KG1 (cell line): Measurements from ENCODE around the gene CRYGD.
"Not testable (repeated sequence)": the region's sequence is repeated elsewhere in the genome, so short reads cannot be mapped to it uniquely, and the experiment has no call there.

Experiments
- DNase-seq: peaks from one replicate; lab custom pipeline; 2025; lab: John Stamatoyannopoulos, UW

Gene CRYGD

GRCh38 chr2:208124013-208124715 lies at the start of gene CRYGD:
Gene CRYGD, minus strand, starts transcription at chr2:208124524. Its CDS starts 51 bp downstream, at chr2:208124473.
- not testable (repeated sequence) for DNase-seq

GRCh38 chr2:208172125-208172524 lies 47.8 kb upstream of the CRYGD start:
- no peak for DNase-seq

GRCh38 chr2:208164951-208165755 lies 40.8 kb upstream of the CRYGD start:
- DNase-seq = no peak

- DNase-seq = no peak
These were observed 39.2 kb upstream of the CRYGD start, which contains the start of gene CRYGA for GRCh38 chr2:208163489-208163888. Gene CRYGA, minus strand, starts transcription at chr2:208163589. Its CDS starts 33 bp downstream, at chr2:208163556.

GRCh38 chr2:208156439-208156838 lies 32.1 kb upstream of the CRYGD start:
- DNase-seq = no peak

- DNase-seq = no peak
These were observed 28.8 kb upstream of the CRYGD start for GRCh38 chr2:208153156-208153555.

- DNase-seq = no peak
These were observed 26.6 kb upstream of the CRYGD start for GRCh38 chr2:208150956-208151355.

- DNase-seq = no peak
These were observed 25.8 kb upstream of the CRYGD start for GRCh38 chr2:208150094-208150493.

GRCh38 chr2:208148803-208149202 lies 24.5 kb upstream of the CRYGD start:
- DNase-seq = no peak

GRCh38 chr2:208147759-208148158 lies 23.4 kb upstream of the CRYGD start:
- DNase-seq = no peak

GRCh38 chr2:208147008-208147407 lies 22.7 kb upstream of the CRYGD start:
- no peak for DNase-seq

GRCh38 chr2:208146006-208146405 lies 21.7 kb upstream of the CRYGD start, which contains the start of gene CRYGB:
Gene CRYGB, minus strand, starts transcription at chr2:208146158. Its CDS starts 38 bp downstream, at chr2:208146120.
- DNase-seq = no peak

GRCh38 chr2:208142925-208143799 lies 18.8 kb upstream of the CRYGD start:
- no peak for DNase-seq

- DNase-seq = no peak
These were observed 18.1 kb upstream of the CRYGD start for GRCh38 chr2:208142240-208142924.

GRCh38 chr2:208139447-208139846 lies 15.1 kb upstream of the CRYGD start:
- DNase-seq = no peak

GRCh38 chr2:208138334-208138733 lies 14.0 kb upstream of the CRYGD start:
- DNase-seq = not testable (repeated sequence)

- DNase-seq = no peak
These were observed 12.4 kb upstream of the CRYGD start for GRCh38 chr2:208136716-208137094.

GRCh38 chr2:208135794-208136715 lies 11.7 kb upstream of the CRYGD start:
- DNase-seq = no peak

- peak; percentile 36 for DNase-seq
These were observed 10.7 kb upstream of the CRYGD start for GRCh38 chr2:208134928-208135586.

GRCh38 chr2:208130712-208131110 lies 6.4 kb upstream of the CRYGD start:
- DNase-seq = no peak
